Sigmoid colon (tissue), 7 donors: ENCODE measurements around the gene ARSI. TPM values are rescaled to one million over a fixed set of nuclear protein-coding genes. Genes with fewer than 3 reads are reported as not detected.

Experiments used
- DNase-seq: peaks from one replicate; pipeline ENCODE4 v3.0.0-alpha.2; 2019
- H3K27ac ChIP-seq, 4 donors: fragments of 200-600 bp; sonication (generic); one replicate each; pipeline ENCODE4 v1.5.1; 2016 to 2019; ENCODE audit warnings: mild to moderate bottlenecking in 1 of 4
- H3K27me3 ChIP-seq, 3 donors: fragments of 200-600 bp; sonication (generic); one replicate each; pipeline ENCODE4 v1.5.1; 2019; ENCODE audit warnings: mild to moderate bottlenecking in 1 of 3
- H3K36me3 ChIP-seq, 4 donors: fragments of 200-600 bp; sonication (generic); one replicate each; pipeline ENCODE4 v1.5.1; 2016 to 2019
- H3K4me1 ChIP-seq, 4 donors: fragments of 200-600 bp; sonication (generic); one replicate each; pipeline ENCODE4 v1.5.1; 2017 to 2019
- H3K4me3 ChIP-seq, 4 donors: fragments of 200-600 bp; sonication (generic); one replicate each; pipeline ENCODE4 v1.5.1; 2017 to 2019; ENCODE audit warnings: mild to moderate bottlenecking in 2 of 4, moderate library complexity in 1 of 4
- H3K9me3 ChIP-seq, 4 donors: fragments of 200-600 bp in 3 of 4; sonication (generic) in 3 of 4; one replicate each; pipeline versions ENCODE4 v1.5.1 to v1.6.1; 2013 to 2019
- CTCF ChIP-seq, 4 experiments: fragments of 450-650 bp in 3 of 4; fragments of 200-600 bp in 1 of 4; IDR thresholded peaks; one replicate each; pipeline ENCODE4 v1.5.1; 2016 to 2019; ENCODE audit warnings: antibody characterized with exemption in 4 of 4, mild to moderate bottlenecking in 3 of 4, moderate library complexity in 2 of 4
- EP300 ChIP-seq, 4 donors: sonication (generic); formaldehyde crosslinking; IDR thresholded peaks; one replicate each; pipeline ENCODE4 v1.6.1; 2017; ENCODE audit warnings: antibody characterized with exemption in 4 of 4
- POLR2A ChIP-seq, 2 donors: fragments of 450-650 bp; IDR thresholded peaks; one replicate each; pipeline ENCODE4 v1.6.1; 2016; ENCODE audit warnings: antibody characterized with exemption in 2 of 2, mild to moderate bottlenecking in 2 of 2, moderate library complexity in 2 of 2
- POLR2AphosphoS5 ChIP-seq, 4 donors: sonication (generic); formaldehyde crosslinking; IDR thresholded peaks; one replicate each; pipeline ENCODE4 v1.6.1; 2017; ENCODE audit warnings: antibody characterized with exemption in 4 of 4
- WGBS, 2 donors: extraction: QIAGEN DNeasy Blood & Tissue Kit; methylation state at CpG; one replicate each; pipeline ENCODE4 v1.1.7; 2013; 5-methylcytosine and 5-hydroxymethylcytosine counted together
- intact Hi-C: fragments of 100-400 bp; cut with DNase I; formaldehyde crosslinking; loops from one replicate; pipeline ENCODE4 v1.15.1; 2023
- polyA plus RNA-seq, 3 donors: library from polyadenylated mRNA; stranded (reverse); fragments of 200-250 nt; gene quantifications; one replicate each; pipeline ENCODE4 v1.2.3, GENCODE V29; 2013
- total RNA-seq, 4 donors: library from RNA; depleted of rRNA; stranded (reverse); fragments of >200 nt; gene quantifications; one replicate each; pipeline ENCODE4 v1.1.0, GENCODE V29; 2016
- donor health status: healthy with polysubstance abuse.
- donor health status: Bipolar disorder and iron deficiency.
- donor health status: healthy.

Gene ARSI
- total and polyA plus RNA-seq, 7 donors: 0.63 to 3.3 (median 1.5) TPM; not detected in 2

- no peak for TF ChIP-seq EP300 (IDR thresholded peaks at IDR 0.05)
- no peak for TF ChIP-seq POLR2A (IDR thresholded peaks at IDR 0.05)
- TF ChIP-seq POLR2AphosphoS5 (IDR thresholded peaks at IDR 0.05): no peak
- no peak for TF ChIP-seq CTCF (IDR thresholded peaks at IDR 0.05)
- intact Hi-C loops: no loop called here
Measured at GRCh38 chr5:150315245-150315644, 12.5 kb upstream of the ARSI start.

GRCh38 chr5:150313921-150314716, 11.4 kb upstream of the ARSI start:
- intact Hi-C loops: no loop called here
- Histone ChIP-seq H3K4me1 (peaks cover 0 to 8% (median under 1%) of the 10 kb centered on the region in 4 donors), H3K27me3 (no peaks in the 10 kb centered on the region), H3K36me3 (no peaks in the 10 kb centered on the region), H3K9me3 (no peaks in the 10 kb centered on the region), H3K4me3 (no peak overlapping the region), H3K27ac (no peak overlapping the region)
- 62 to 75% methylated on average over 6 of the region's 6 CpGs for WGBS, 2 donors
- TF ChIP-seq EP300 (IDR thresholded peaks at IDR 0.05) (no peak), POLR2A (IDR thresholded peaks at IDR 0.05) (no peak), CTCF (IDR thresholded peaks at IDR 0.05) (no peak), POLR2AphosphoS5 (IDR thresholded peaks at IDR 0.05) (no peak)
- DNase-seq: no peak

More at GRCh38 chr5:150315245-150315644, 12.5 kb upstream of the ARSI start:
- 90 to 91% methylated on average over 4 of the region's 4 CpGs for WGBS, 2 donors
- H3K9me3 ChIP-seq: no peaks in the 10 kb centered on the region
- no peaks in the 10 kb centered on the region for H3K27me3 ChIP-seq
- H3K36me3 ChIP-seq: no peaks in the 10 kb centered on the region
- no peak overlapping the region for H3K4me3 ChIP-seq
- H3K4me1 ChIP-seq: peaks cover 0 to 13% (median 6%) of the 10 kb centered on the region in 4 donors
- H3K27ac ChIP-seq: no peak overlapping the region
- DNase-seq: no peak

- no peak for DNase-seq
- intact Hi-C loops: no loop called here
- no peak overlapping the region for H3K4me3 ChIP-seq
- no peaks in the 10 kb centered on the region for H3K9me3 ChIP-seq
- no peaks in the 10 kb centered on the region for H3K36me3 ChIP-seq
- H3K27ac ChIP-seq: no peak overlapping the region
- 84 to 90% methylated on average over 6 of the region's 6 CpGs for WGBS, 2 donors
- no peak for TF ChIP-seq EP300 (IDR thresholded peaks at IDR 0.05)
- no peak for TF ChIP-seq POLR2A (IDR thresholded peaks at IDR 0.05)
- no peak for TF ChIP-seq CTCF (IDR thresholded peaks at IDR 0.05)
- H3K4me1 ChIP-seq: peaks cover 0 to 8% (median 0%) of the 10 kb centered on the region in 4 donors
- no peaks in the 10 kb centered on the region for H3K27me3 ChIP-seq
Measured at GRCh38 chr5:150313501-150313900, 10.8 kb upstream of the ARSI start.

GRCh38 chr5:150312518-150312917, 9.8 kb upstream of the ARSI start:
- Histone ChIP-seq H3K27me3 (no peaks in the 10 kb centered on the region), H3K9me3 (no peaks in the 10 kb centered on the region), H3K4me3 (no peak overlapping the region), H3K4me1 (peaks cover 0 to 6% (median 0%) of the 10 kb centered on the region in 4 donors), H3K27ac (no peak overlapping the region), H3K36me3 (no peaks in the 10 kb centered on the region)
- WGBS, 2 donors: 93 to 94% methylated on average over 6 of the region's 6 CpGs
- TF ChIP-seq POLR2AphosphoS5 (IDR thresholded peaks at IDR 0.05): no peak
- no peak for TF ChIP-seq CTCF (IDR thresholded peaks at IDR 0.05)
- no peak for TF ChIP-seq POLR2A (IDR thresholded peaks at IDR 0.05)
- TF ChIP-seq EP300 (IDR thresholded peaks at IDR 0.05): no peak
- intact Hi-C loops: no loop called here
- no peak for DNase-seq
